A673 (cell line): ENCODE measurements around the gene NKPD1.

Experiments used
- CTCF ChIP-seq: fragments of 300-800, 200-600 bp; sonication (generic); conservative IDR thresholded peaks from 2 replicates; pipeline ENCODE4 v1.5.1; 2017; ENCODE audit warnings: low read depth, mild to moderate bottlenecking, antibody characterized with exemption, low read length, moderate library complexity, mixed read lengths
- EZH2 ChIP-seq: fragments of 200-600 bp; sonication (generic); IDR thresholded peaks from 2 replicates; pipeline ENCODE4 v1.6.1; 2017; ENCODE audit warnings: borderline replicate concordance, low read depth, mild to moderate bottlenecking, mixed read lengths, antibody characterized with exemption, low read length; ENCODE audit not compliant: poor library complexity, severe bottlenecking

- TF ChIP-seq CTCF, result peak; percentile 62
- no peak for TF ChIP-seq EZH2
Measured at GRCh38 chr19:45187421-45188100, 26.8 kb upstream of the NKPD1 start.
